GM12873 (cell line): ENCODE measurements around the gene GRHL3.

Experiments used
- CTCF ChIP-seq: IDR thresholded peaks from 2 replicates; pipeline ENCODE4 v1.5.1; 2012; ENCODE audit warnings: low read depth, mild to moderate bottlenecking, moderate library complexity, low read length, control low read depth; ENCODE audit not compliant: insufficient read depth; ENCODE audit errors: missing control alignments

Gene GRHL3

DNA sequence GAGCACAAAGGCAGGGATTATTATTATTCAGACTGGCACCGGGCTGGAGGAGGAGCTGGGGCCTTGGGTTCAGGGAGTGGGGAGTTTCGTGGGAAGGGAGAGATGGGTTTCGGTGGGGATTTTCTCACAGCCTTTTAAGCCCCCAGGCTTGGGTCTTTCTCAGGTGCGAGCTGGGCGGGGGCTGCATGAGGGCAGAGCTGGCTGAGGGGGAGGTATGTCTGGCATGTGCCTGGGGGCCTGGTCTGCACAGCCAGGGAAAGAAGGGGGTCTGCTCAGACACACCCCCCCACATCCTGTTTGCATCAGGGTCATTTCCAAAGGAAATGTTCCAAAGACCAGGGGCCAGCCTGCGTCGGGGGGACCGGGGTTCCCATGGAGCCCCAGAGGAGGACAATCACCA is 21.6 kb downstream of the GRHL3 start:
- no peak for TF ChIP-seq CTCF

DNA sequence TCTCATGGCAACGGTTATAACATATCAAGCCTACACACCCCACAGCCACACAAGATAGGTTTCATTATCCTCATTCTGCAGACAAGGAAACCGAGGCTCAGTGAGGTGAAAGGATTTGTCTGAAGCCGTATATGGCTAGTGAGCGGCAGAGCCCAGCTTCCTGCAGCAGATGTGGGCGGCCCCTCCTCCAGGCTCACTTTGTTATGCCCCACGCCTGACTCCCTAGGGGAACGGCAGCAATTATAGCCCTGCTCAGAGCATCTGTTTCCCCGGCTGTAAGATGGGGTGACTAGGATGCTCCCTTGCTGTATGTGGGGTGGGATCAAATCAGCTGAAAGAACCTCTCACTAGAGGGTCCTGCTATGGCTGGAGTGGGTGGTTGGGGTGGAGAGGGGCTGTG is 22.1 kb downstream of the GRHL3 start:
- no peak for TF ChIP-seq CTCF

GRCh38 chr1:24343412-24344089 is 24.4 kb downstream of the GRHL3 start:
- no peak for TF ChIP-seq CTCF

- TF ChIP-seq CTCF = no peak
Measured at GRCh38 chr1:24344090-24344742, 25.1 kb downstream of the GRHL3 start.

GRCh38 chr1:24345334-24345733 is 26.2 kb downstream of the GRHL3 start:
- no peak for TF ChIP-seq CTCF

GRCh38 chr1:24347159-24347934 is 28.2 kb downstream of the GRHL3 start:
- TF ChIP-seq CTCF = no peak

DNA sequence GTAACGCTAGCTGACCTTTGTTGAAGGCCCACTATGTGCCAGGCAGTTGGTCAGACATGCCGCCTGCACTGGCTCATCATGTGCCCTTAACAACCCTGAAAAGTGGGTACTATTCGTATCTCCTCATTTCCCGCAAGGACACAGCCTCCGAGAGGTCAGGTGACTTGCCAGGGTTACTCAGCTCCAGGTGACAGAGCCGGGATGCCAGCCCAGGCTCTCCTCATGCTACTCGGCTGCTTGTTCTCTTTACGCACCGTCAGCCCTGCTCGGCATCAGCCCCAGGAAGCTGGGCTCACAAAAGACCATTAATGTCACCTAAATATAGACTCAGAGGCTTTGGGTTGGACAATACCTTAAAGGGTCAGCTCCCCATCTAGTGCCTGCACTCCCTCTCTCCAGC is 29.0 kb downstream of the GRHL3 start:
- TF ChIP-seq CTCF = no peak
